Type B pancreatic cell (in vitro differentiated cells): ENCODE results near the gene RFLNA. TPM values are rescaled to one million over a fixed set of nuclear protein-coding genes. Genes with fewer than 3 reads are reported as not detected.
A peak's percentile ranks its signal among the peaks of the same experiment; 100 is the strongest.
"Not testable (repeated sequence)": the region's sequence is repeated elsewhere in the genome, so short reads cannot be mapped to it uniquely, and the experiment has no call there.

Source experiments
- DNase-seq: peaks from one replicate; pipeline ENCODE4 v3.0.0; 2021; ENCODE audit warnings: mixed read lengths; ENCODE audit not compliant: unreplicated experiment; ENCODE audit errors: extremely low spot score
- H3K27ac Mint-ChIP-seq: 2 replicates; pipeline ENCODE4 v1.8.0; 2021; ENCODE audit warnings: mild to moderate bottlenecking, mixed read lengths
- H3K27me3 Mint-ChIP-seq: 2 replicates; pipeline ENCODE4 v1.8.0; 2021; ENCODE audit warnings: mixed read lengths
- H3K36me3 Mint-ChIP-seq: 2 replicates; pipeline ENCODE4 v1.8.0; 2021; ENCODE audit warnings: mixed read lengths
- H3K4me1 Mint-ChIP-seq: one replicate; pipeline ENCODE4 v1.8.0; 2021; ENCODE audit warnings: mixed read lengths; ENCODE audit not compliant: unreplicated experiment
- H3K4me3 Mint-ChIP-seq: 2 replicates; pipeline ENCODE4 v1.8.0; 2021; ENCODE audit warnings: mild to moderate bottlenecking, mixed read lengths
- H3K9me3 Mint-ChIP-seq: 2 replicates; pipeline ENCODE4 v1.8.0; 2021; ENCODE audit warnings: mixed read lengths
- CTCF ChIP-seq: fragments of 200-600 bp; sonication (generic); conservative IDR thresholded peaks from 2 replicates; pipeline ENCODE4 v1.5.0; 2021; ENCODE audit warnings: antibody characterized with exemption, mild to moderate bottlenecking
- total RNA-seq: library from RNA; stranded (reverse); gene quantifications from 2 replicates; pipeline ENCODE4 v1.2.1, GENCODE V29; 2021; ENCODE audit warnings: low replicate concordance

The RFLNA gene
- total RNA-seq, 1 donor from 2014 or later: 57.4 TPM

GRCh38 chr12:124318278-124319020 is 23.6 kb downstream of the RFLNA start:
- no peak overlapping the region for H3K4me3 Mint-ChIP-seq
- DNase-seq: no peak
- TF ChIP-seq CTCF: no peak

GRCh38 chr12:124319368-124320050 is 24.6 kb downstream of the RFLNA start:
- peaks cover 22% of the 10 kb centered on the region for H3K4me1 Mint-ChIP-seq
- TF ChIP-seq CTCF: no peak
- peak overlapping the region; percentile 26 for H3K4me3 Mint-ChIP-seq
- H3K36me3 Mint-ChIP-seq: peaks cover 19% of the 10 kb centered on the region
- DNase-seq: no peak
- peaks cover 16% of the 10 kb centered on the region for H3K27me3 Mint-ChIP-seq
- peak overlapping the region; percentile 59 for H3K27ac Mint-ChIP-seq
- H3K9me3 Mint-ChIP-seq: peaks cover 8% of the 10 kb centered on the region

More at GRCh38 chr12:124318278-124319020, 23.6 kb downstream of the RFLNA start:
- H3K27me3 Mint-ChIP-seq: peaks cover 16% of the 10 kb centered on the region
- peaks cover 22% of the 10 kb centered on the region for H3K4me1 Mint-ChIP-seq
- peaks cover 13% of the 10 kb centered on the region for H3K36me3 Mint-ChIP-seq
- peaks cover 4% of the 10 kb centered on the region for H3K9me3 Mint-ChIP-seq
- peak overlapping the region; percentile 39 for H3K27ac Mint-ChIP-seq

GRCh38 chr12:124321040-124321481 is 26.2 kb downstream of the RFLNA start:
- Mint-ChIP-seq H3K27me3 (peaks cover 16% of the 10 kb centered on the region), H3K9me3 (peaks cover 8% of the 10 kb centered on the region), H3K36me3 (peaks cover 26% of the 10 kb centered on the region), H3K27ac (peak overlapping the region; percentile 61), H3K4me3 (no peak overlapping the region), H3K4me1 (peaks cover 22% of the 10 kb centered on the region)
- peak; percentile 88 for TF ChIP-seq CTCF
- no peak for DNase-seq

- Mint-ChIP-seq H3K9me3 (peaks cover 8% of the 10 kb centered on the region), H3K27ac (peak overlapping the region; percentile 75), H3K4me3 (no peak overlapping the region), H3K36me3 (peaks cover 26% of the 10 kb centered on the region), H3K27me3 (peaks cover 16% of the 10 kb centered on the region), H3K4me1 (peaks cover 22% of the 10 kb centered on the region)
- no peak for DNase-seq
- TF ChIP-seq CTCF: no peak
Observed at GRCh38 chr12:124321556-124322270, 26.8 kb downstream of the RFLNA start.

GRCh38 chr12:124322271-124322998 is 27.5 kb downstream of the RFLNA start:
- no peak for DNase-seq
- Mint-ChIP-seq H3K9me3 (peaks cover 8% of the 10 kb centered on the region), H3K36me3 (peaks cover 26% of the 10 kb centered on the region), H3K27ac (peak overlapping the region; percentile 75), H3K27me3 (peaks cover 16% of the 10 kb centered on the region), H3K4me3 (no peak overlapping the region), H3K4me1 (peaks cover 20% of the 10 kb centered on the region)
- TF ChIP-seq CTCF: no peak

- H3K9me3 Mint-ChIP-seq, H3K27ac Mint-ChIP-seq, DNase-seq, H3K4me3 Mint-ChIP-seq: not testable (repeated sequence)
- peaks cover 26% of the 10 kb centered on the region for H3K36me3 Mint-ChIP-seq
- H3K27me3 Mint-ChIP-seq: peaks cover 14% of the 10 kb centered on the region
- H3K4me1 Mint-ChIP-seq: peaks cover 20% of the 10 kb centered on the region
Observed at GRCh38 chr12:124322999-124323328, 28.1 kb downstream of the RFLNA start.
